ENCODE data around the gene EIF2S3.
"Not testable (repeated sequence)": the region's sequence is repeated elsewhere in the genome, so short reads cannot be mapped to it uniquely, and the experiment has no call there.

Gene EIF2S3

DNA sequence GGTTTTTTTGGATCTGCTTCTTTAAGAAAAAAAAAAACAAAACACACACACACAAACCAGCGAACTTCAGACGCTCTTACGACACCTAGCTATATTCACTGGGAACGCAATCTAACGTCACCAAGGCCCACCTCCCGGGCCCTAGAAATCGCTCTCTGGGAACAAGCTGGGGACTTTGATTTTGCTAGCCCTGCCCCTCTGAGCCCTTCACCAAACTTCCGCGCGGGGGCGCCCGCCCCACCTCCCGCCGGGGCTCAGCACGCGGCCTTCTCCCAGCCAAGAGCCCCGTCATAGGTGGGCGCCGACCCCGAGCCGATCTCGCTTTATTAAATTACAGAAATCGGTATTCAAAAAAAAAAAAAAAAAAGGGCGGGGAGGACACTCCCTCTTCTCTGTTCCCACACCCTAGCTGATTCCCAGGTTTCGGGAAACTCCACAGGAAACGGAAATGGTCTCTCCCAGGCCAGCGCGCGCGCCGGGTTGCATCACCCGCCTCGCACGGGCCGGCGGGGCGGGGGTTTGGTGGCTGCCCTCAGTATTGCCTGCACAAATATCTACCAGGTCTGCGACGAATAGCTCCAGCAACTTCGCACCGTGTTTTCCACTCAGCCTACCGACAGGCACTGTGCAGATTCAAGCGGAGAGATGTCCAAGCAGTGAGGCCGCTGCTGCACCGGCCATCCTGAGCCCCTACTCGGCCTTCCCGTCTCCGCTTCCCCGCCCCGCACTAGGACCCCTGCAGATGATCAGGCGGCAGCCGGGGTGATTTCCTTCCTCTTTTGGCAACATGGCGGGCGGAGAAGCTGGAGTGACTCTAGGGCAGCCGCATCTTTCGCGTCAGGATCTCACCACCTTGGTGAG is at the start of gene EIF2S3:
TSS of gene EIF2S3 (plus strand) at position 775 of the 861 bp plus-strand sequence. CDS start at position 788, 13 bp downstream.
- peak; percentile 89 to 94 for DNase-seq

DNA sequence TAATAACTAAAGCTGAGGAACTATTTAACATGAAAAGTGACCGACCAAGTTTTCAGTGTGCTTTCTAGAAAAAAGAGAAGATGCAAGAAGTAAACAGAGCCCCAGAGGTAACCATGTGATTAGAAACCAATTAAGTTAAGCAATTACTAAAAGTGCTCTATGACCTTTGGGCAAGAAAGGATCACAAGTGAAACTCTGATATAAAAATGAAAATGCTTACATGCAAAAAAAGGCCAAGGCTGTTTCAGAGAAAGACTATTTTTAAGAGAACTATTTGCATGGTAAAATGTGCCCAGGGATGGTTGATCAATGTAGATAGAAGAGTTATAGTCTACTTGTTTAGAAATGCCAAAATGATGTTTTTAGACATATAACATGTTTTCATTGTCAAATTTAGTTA is 49.7 kb upstream of the EIF2S3 start:
- DNase-seq, result no peak

GRCh38 chrX:24005867-24006266 is 48.9 kb upstream of the EIF2S3 start:
- no peak for DNase-seq

DNA sequence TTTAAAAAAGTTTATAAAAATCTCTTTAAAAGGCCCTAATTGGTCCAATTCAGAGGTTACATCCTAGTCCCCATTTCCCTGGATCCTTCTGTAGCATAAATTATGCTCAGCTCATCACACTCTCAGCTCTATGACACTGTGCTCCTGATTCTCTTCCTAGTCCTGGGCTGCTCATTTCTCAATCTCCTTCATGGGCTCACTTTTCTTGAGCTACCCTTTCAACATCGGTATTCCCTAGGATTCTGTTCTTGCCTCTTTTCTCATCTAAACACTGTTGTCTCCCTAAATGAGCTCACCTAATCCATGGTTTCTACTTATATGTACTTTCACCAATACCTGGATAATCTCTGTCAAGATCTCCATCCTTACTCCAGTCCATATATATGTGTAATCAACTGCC is 42.5 kb upstream of the EIF2S3 start:
- DNase-seq, result no peak

DNA sequence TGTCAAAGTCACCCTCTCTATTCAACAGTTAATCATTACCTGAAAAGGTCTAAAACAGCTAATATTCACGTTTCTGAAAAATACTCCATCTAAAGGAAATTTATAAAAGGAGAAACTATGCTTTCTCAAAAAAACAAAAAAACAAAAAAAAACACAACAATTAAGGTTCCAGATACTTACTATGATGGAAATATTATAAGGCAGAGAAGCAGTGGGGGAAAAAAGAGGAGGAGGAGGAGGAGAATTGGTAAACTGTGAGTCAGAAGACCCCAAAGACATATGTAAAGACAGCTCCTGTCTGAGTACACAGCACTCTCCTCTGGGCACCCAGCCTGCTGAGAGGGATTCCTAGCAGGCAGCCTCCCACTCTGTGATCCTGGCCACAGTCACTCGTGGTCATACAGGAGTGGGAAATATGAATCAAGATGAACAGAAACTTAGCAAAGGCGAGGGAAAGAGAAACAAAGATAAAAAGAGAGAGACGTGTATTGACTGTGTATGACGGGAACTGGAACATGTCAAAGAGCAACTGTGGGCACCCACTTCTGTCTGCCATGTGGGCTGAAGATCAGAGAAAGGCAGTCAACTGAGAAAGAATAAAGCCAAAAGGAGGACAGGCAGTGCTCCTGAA is 40.3 kb upstream of the EIF2S3 start:
- no peak for DNase-seq

- DNase-seq, result no peak
Observed at GRCh38 chrX:24017674-24018073, 37.1 kb upstream of the EIF2S3 start.

DNA sequence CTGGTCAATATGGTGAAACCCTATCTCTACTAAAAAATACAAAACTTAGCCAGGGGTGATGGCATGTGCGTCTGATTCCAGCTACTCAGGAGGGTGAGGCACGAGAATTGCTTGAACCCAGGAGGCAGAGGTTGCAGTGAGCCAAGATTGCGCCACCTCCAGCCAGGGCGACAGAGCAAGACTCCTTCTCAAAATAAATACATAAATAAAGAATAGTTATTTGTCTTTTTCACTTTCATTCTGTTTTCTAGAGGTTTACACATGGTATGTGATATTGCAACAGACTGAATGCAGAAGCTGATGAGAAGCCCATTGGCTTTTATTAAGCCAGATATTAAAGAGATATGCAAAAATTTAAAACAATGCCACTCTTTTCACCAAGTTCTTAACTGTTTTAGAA is 35.9 kb upstream of the EIF2S3 start:
- no peak for DNase-seq

- peak in 1 of 2 donors; percentile 30 for DNase-seq
Observed at GRCh38 chrX:24019448-24019847, 35.3 kb upstream of the EIF2S3 start.

DNA sequence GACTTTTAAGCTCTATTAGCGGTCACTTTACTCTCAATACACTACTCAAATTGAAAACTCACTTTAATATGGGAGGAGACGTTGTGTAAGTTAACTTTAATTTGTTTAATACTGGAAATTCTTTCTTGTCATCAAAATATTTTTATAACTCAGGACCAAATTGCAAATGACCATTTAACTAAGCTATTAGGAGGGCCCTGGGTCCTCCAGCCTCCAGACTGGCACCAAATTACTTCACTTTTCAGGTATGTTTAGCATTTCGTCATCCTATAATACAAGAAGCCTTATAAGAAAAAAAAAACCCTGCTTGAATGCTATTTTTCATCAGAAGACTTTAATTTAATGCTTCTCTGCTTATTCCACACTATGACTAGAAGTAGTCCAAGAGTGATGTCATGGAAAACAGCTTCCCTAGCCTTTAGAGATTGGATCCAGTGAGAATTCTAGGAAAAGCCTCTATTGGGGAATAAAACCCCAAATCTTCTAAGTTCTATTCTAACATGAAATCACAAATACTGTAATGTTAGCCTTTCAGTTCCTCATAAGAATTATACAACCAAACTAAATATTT is 34.4 kb upstream of the EIF2S3 start:
- no peak for DNase-seq

- DNase-seq, result no peak
Observed at GRCh38 chrX:24023544-24023943, 31.2 kb upstream of the EIF2S3 start.

DNA sequence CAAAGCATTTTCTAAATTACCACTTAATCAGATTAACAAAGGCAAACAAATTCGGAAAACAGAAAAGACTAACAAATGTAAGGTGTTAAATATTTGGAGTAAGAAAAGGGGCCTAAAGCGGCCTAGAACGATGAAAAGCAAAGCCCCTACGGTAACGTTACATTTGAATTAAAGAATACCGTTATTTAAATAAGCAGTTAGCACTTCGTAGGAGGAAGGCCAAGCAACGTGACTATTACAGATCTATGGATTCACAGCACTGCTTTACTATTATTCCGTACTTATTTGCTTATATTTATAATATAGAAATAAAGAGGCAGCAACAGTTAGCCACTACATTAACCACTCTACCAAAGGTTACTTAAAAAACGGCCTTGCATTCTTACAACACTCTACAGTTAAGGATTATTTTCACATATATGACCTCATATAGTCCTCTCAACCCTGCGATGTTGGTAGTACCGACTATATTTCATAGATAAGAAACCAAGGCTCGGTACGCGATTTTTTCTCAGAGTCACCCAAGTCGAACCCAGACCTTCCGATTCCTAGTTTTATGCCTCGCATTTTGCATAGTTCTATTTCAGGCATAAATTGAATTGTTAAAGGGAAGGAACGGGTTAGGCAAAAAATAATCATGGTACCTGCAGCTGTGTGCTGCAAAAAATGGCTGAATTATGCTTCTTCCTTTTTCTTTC is 30.6 kb upstream of the EIF2S3 start:
- DNase-seq, result no peak

- peak; percentile 83 to 88 for DNase-seq
Observed at GRCh38 chrX:24024819-24025740, 29.7 kb upstream of the EIF2S3 start.

GRCh38 chrX:24025741-24026403 is 28.9 kb upstream of the EIF2S3 start:
- no peak for DNase-seq

- DNase-seq, result no peak
Observed at GRCh38 chrX:24026432-24026831, 28.3 kb upstream of the EIF2S3 start.

DNA sequence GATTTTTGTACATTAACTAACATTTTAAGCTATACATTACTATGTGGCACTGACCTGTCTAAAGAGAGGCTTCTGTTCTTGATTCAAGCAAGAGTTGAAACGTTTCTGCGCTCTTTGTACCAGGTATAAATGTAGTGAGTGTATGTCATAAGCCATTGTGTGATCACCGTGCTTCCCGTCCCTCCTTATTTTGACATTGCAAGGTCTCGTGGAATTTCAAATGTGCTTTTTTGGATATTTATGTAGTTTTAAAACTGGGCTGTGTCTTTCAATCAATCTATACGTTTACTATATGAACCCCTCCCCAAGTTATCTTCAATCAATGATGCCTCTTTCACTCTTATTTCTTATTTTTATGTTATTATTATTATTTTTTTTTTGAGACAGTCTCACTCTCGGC is 27.7 kb upstream of the EIF2S3 start, which contains the start of gene KLHL15:
TSS of gene KLHL15 (minus strand) at position 101 of the 400 bp plus-strand sequence. CDS start 20,493 bp downstream, outside the sequence.
- no peak for DNase-seq

- no peak for DNase-seq
Observed at GRCh38 chrX:24027985-24028384, 26.8 kb upstream of the EIF2S3 start.

DNA sequence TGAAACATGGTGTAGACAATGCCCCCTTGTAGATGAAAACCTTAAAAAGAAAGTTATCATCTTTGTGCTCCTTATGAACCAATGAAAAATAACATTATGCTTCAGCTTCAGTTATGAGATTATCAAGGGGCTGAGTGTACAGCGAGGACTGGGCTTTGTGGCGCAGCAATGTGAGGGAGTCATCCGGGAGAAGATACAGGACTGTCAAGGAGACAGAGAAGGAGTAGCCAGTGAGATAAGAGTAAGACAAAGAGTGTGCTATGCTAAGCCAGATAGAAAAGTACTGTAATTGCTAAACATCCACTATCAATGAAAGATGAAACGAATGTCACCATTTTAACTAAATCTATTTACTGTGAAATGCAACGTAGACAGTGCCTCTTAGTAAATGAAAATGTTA is 24.2 kb upstream of the EIF2S3 start:
- no peak for DNase-seq

DNA sequence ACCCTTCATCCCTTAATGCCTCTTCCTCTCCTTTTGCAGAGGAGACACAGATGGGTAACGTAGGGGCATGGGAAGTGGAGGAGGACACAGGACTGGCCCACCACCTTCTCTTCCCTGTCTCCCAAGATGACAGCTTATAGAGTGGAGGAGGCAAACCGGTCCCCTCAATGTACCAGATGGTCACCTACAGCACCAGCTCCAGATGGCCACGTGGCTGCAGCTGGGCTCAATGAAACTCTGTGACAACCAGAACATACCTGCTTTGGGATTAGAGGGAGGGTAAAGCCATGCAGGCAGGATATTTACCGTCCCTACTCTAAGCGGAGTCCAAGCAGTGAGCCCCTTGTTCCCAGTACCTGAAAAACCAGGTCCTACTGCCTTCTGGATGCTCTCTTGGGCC is 20.3 kb upstream of the EIF2S3 start:
- no peak for DNase-seq

DNA sequence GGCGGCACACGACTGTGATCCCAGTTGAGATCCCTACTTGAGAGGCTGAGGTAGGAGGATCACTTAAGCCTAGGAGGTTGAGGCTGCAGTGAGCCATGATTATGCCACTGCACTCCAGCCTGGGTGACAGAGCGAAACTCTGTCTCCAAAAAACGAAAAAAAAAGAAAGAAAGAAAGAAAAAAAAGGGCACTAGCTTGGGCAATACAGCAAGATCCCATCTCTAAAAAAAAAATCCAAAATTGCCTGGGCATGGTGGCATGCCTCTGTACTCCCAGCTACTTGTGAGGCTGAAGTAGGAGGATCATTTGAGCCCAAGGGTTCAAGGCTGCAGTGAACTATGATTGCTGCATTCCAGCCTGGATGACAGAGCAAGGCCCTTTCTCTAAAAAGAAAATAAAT is 17.0 kb upstream of the EIF2S3 start:
- DNase-seq, result no peak

GRCh38 chrX:24046060-24046459 is 8.7 kb upstream of the EIF2S3 start:
- DNase-seq, result not testable (repeated sequence)

GRCh38 chrX:24049643-24050042 is 5.1 kb upstream of the EIF2S3 start:
- not testable (repeated sequence) for DNase-seq

Data from CD4-positive, alpha-beta T cell treated with Interleukin-1 beta for 1 hour (primary cell).